Measurements from ENCODE around the gene PPME1.

DNA sequence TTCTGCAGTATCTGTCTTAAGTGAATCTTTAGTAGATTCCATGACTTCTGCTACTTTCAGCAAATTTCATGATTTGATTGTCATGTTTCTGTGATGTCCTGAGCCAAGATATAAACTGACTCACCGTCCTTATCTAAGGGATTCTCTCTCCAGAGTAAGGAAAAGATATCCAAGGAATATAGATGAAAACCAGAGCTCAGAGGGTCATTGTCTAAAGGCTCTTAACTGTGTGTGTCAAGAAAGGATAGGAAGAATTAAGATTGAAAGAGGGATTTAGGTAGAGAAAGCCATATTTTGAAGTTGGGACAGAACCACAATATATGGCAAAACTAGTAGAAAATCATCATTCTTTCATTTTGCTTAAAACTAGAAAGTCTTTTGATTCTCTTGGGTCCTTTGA is 50.7 kb downstream of the PPME1 start:
- TF ChIP-seq, protein P1, sequence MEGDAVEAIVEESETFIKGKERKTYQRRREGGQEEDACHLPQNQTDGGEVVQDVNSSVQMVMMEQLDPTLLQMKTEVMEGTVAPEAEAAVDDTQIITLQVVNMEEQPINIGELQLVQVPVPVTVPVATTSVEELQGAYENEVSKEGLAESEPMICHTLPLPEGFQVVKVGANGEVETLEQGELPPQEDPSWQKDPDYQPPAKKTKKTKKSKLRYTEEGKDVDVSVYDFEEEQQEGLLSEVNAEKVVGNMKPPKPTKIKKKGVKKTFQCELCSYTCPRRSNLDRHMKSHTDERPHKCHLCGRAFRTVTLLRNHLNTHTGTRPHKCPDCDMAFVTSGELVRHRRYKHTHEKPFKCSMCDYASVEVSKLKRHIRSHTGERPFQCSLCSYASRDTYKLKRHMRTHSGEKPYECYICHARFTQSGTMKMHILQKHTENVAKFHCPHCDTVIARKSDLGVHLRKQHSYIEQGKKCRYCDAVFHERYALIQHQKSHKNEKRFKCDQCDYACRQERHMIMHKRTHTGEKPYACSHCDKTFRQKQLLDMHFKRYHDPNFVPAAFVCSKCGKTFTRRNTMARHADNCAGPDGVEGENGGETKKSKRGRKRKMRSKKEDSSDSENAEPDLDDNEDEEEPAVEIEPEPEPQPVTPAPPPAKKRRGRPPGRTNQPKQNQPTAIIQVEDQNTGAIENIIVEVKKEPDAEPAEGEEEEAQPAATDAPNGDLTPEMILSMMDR (IDR thresholded peaks at IDR 0.05; ENCODE audit: insufficient read depth, low read depth, low read length), result no peak
- TF ChIP-seq EZH2 (IDR thresholded peaks at IDR 0.05; ENCODE audit: insufficient read depth, low read length), result no peak

Data from astrocyte (in vitro differentiated cells and primary cell).